ENCODE data around the gene MFRP.

MFRP gene

GRCh38 chr11:119373059-119373920 is 26.8 kb upstream of the MFRP start:
- DNase-seq (ENCODE audit: low read depth in 2 of 2) = no peak

- no peak for DNase-seq (ENCODE audit: low read depth in 2 of 2)
These were observed 26.0 kb upstream of the MFRP start for GRCh38 chr11:119372260-119373058.

GRCh38 chr11:119371778-119372182 is 25.3 kb upstream of the MFRP start:
- no peak for DNase-seq (ENCODE audit: low read depth in 2 of 2)

- no peak for DNase-seq (ENCODE audit: low read depth in 2 of 2)
These were observed 24.6 kb upstream of the MFRP start for GRCh38 chr11:119371067-119371601.

GRCh38 chr11:119370486-119371046 is 24.1 kb upstream of the MFRP start:
- no peak for DNase-seq (ENCODE audit: low read depth in 2 of 2)

- DNase-seq (ENCODE audit: low read depth in 2 of 2) = no peak
These were observed 22.8 kb upstream of the MFRP start for GRCh38 chr11:119369132-119369925.

- no peak for DNase-seq (ENCODE audit: low read depth in 2 of 2)
These were observed 21.9 kb upstream of the MFRP start for GRCh38 chr11:119368121-119369034.

GRCh38 chr11:119367661-119368120 is 21.2 kb upstream of the MFRP start:
- no peak for DNase-seq (ENCODE audit: low read depth in 2 of 2)

DNA sequence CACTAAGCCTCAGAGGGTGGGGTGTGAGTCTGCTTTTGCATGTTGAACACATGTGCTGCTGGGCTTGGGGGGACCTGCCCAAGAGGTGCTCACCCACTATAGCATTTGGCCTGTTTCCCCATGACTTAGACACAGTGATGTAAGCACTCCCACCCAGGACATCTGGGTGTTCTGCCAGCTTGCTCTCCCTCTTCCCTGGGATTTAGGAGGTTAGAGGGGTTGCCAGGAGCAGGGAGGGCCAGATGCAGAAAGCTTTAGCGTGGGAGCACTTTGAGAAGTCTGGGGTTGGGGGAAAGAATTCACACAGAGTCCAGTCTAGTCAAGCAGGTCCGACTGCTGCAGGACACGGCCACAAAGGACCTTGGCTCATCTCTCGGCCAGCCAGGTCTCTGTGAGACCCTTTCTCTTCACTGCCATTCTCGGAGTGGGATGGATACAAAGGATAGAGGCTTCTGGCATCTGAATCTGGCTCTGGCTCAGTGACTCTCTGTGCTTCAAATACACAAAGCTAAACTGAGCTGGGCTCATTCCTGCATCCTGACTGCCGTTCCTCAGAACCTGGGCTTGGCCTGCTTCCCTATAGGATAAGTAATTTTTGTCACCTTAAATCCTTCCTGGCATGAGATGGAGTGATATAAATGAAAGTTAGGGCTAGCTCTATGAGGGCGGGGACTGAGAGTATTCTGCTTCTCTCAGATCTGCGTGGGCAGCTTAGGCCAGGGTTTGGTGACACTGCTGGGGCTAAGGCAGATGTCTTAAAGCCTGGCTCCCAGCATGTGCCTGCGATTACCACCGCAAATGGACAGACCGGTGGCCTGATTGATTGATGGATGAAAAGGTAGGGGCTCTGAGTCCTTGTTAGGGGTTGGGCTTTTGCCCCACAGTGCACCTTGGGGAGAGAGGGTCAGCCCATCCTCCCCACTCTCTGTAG is 20.4 kb upstream of the MFRP start:
- DNase-seq (ENCODE audit: low read depth in 2 of 2) = no peak

DNA sequence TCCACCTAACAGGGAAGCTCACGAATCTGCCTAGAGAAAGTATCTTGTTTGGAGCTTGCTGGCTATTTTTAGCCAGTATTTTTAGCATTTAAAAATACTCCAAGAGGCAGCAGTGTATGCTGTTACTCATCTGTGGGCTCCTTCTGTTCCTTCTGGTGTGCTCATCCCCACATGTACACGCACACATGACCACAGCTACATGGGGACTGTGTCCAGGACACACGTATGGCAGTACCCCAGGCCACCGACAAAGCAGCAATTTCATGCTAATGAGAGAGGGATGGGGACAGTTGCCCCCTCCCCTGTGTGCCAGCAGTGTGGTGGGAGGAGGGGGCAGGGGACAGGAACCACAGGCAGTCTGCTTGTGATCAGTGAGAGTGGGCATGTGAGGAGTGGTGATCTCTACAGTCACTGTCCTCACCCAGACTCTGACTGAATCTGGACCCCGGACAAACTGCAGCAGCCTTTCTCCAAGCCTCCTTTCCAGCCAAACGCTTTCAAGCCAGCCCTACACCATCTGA is 18.6 kb upstream of the MFRP start:
- no peak for DNase-seq (ENCODE audit: low read depth in 2 of 2)

- peak; percentile 25 to 32 for DNase-seq (ENCODE audit: low read depth in 2 of 2)
These were observed 17.5 kb upstream of the MFRP start for GRCh38 chr11:119363851-119364590.

GRCh38 chr11:119363081-119363850 is 16.8 kb upstream of the MFRP start:
- DNase-seq (ENCODE audit: low read depth in 2 of 2) = no peak

GRCh38 chr11:119362741-119363080 is 16.2 kb upstream of the MFRP start:
- no peak for DNase-seq (ENCODE audit: low read depth in 2 of 2)

DNA sequence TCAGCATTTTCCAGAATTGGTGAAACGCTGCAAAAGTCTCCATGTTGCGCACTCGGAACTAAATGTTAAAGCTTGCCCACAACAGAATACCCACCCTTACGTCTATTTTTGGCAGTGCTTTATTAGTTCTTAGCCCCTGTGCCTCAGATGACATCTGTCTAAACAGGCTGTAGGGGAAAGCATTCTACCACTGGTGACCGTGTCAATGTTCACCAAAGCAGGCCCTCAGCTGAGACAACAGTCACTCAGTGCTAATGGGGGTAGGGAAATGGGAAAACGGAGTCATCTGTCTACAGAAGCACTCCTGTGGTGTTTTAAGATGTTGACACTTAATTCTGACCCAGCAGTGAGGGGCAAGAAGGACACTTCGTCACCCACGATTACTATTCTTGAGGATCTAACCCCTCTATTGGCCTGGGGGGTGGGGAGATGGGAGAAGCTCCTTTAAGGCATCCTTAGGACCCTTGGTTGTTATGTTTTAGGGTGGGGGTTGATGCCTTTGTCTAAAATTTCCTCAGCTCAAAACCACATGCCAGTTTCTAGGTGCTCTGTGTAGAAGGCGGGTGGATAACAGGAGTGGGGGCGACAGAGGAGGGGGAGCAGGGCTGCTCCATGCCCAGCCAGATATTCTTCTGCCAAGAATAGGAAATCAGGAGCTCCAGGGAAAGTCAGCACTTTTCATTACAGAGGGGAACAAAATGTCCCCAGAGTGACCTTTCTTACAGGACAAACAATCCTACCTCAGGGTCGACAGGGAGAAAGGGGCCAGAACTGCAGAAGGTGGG is 15.6 kb upstream of the MFRP start:
- no peak for DNase-seq (ENCODE audit: low read depth in 2 of 2)

GRCh38 chr11:119361056-119361787 is 14.7 kb upstream of the MFRP start:
- DNase-seq (ENCODE audit: low read depth in 2 of 2) = no peak
